Placental pericyte (primary cell): ENCODE results near the gene GAS7. TPM values are rescaled to one million over a fixed set of nuclear protein-coding genes. Genes with fewer than 3 reads are reported as not detected.

Source experiments
- total RNA-seq: library from RNA; depleted of rRNA; stranded (reverse); fragments of >200 nt; gene quantifications from 2 replicates; pipeline ENCODE4 v1.2.3, GENCODE V29; 2012

GAS7 gene
- total RNA-seq, result 6.7 and 21.7 TPM in 2 replicates

DNA sequence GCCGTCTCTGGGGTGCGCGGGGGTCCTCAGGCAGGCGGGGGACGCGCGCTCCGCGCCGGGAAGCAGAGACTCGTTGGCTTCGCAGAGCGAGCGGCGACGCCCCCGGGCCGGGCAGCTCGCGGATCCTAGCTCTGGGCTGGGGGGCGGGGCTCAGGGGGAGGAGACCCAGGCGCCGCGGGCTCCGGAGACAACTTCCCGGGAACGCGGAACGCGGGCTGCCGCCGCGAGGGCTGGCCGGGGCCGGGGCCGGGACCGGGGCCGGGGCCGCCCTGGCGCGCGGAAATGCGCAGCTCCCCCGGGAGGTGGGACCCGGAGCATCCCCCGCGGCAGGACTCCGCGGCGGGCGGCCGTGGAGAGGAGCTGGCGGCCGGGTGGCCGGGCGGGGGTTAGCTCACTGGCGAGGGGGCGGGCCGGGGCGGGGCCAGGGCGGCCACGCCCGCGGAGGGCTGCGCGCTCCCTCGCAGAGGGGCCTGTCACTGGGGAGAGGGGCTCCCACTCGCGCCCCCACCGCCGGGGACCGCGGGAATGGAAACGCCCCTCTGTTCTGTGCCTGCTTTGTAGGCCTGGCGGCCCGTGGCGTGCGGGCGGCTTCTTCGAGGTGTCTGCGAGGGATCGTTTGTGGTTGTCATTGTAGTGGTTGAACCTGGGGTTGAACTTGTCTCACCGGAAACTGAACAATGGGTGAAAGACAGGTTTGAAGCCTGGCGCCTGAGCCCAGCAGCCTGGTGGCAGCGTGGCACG, at the start of gene GAS7:
GAS7 (minus strand) TSS at position 98 of the 741 bp plus-strand sequence.

DNA sequence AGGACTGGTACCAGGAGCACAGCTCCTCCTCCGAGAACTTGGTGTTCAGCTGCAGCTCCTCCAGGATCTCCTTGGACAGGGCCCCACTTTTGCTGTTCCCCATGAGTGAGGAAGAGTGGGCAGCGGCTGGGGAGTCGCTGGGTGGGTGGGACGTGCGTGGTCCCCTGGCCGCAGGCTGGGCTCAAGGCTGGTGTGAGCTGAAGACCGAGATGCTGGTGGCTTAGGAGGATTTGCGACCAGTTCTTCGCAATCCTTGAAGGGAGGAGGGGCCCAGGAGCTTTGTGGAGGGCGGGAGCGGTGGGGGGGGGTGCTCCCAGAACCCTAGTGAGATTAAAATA, 293.4 kb downstream of the GAS7 start, which contains the start of gene RCVRN:
RCVRN (minus strand) TSS at position 194 of the 338 bp plus-strand sequence; CDS start at position 103, 91 bp downstream.

Other genes with a start within 250 kb of the GAS7 start
- not detected in 2 replicates for gene MYH13, start 174.4 kb upstream of the GAS7 start, total RNA-seq
- gene MYH8, start 223.3 kb upstream of the GAS7 start, total RNA-seq, result not detected in 2 replicates